ENCODE measurements around the gene RNF39.

DNA sequence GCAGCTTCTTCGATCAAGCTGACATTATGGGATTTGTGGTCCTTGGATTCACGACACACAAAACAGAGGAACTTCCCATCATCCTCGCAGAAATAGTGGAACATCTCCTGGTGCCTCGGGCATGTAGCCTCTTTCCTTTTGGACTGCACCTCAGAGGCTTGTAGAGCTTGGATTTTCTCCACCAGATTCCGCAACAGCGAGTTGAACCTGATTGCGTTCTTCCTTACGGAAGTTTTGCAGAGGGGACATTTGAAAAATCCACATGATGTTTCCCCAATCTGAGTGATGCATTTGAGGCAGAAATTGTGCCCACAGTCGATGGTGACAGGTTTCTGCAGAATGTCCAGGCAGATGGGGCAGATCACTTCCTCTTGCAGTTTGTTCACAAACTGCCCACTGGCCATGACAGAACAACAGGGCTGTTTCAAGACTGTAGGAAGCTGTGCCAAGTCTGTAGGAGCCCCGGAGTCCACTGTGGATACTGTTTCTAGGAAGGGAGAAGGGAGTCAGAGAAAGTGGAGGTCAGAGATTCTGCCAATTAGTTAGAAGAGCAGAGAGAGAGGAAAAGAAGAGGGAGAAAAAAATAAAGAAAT is 36.9 kb upstream of the RNF39 start:
- TF ChIP-seq, protein P1, sequence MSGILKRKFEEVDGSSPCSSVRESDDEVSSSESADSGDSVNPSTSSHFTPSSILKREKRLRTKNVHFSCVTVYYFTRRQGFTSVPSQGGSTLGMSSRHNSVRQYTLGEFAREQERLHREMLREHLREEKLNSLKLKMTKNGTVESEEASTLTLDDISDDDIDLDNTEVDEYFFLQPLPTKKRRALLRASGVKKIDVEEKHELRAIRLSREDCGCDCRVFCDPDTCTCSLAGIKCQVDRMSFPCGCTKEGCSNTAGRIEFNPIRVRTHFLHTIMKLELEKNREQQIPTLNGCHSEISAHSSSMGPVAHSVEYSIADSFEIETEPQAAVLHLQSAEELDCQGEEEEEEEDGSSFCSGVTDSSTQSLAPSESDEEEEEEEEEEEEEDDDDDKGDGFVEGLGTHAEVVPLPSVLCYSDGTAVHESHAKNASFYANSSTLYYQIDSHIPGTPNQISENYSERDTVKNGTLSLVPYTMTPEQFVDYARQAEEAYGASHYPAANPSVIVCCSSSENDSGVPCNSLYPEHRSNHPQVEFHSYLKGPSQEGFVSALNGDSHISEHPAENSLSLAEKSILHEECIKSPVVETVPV (CRISPR knock-in tag; IDR thresholded peaks at IDR 0.05) = no peak
- TF ChIP-seq PATZ1 (CRISPR knock-in tag; IDR thresholded peaks at IDR 0.05; ENCODE audit: borderline replicate concordance) (no peak), ARNTL (CRISPR knock-in tag; IDR thresholded peaks at IDR 0.05; ENCODE audit: borderline replicate concordance, low read depth) (no peak), ISL1 (CRISPR knock-in tag; IDR thresholded peaks at IDR 0.05) (no peak), ZNF565 (CRISPR knock-in tag; conservative IDR thresholded peaks at IDR 0.05; ENCODE audit: low read depth) (no peak), TOX (CRISPR knock-in tag; IDR thresholded peaks at IDR 0.05; ENCODE audit: borderline replicate concordance) (no peak), GLIS3 (CRISPR knock-in tag; IDR thresholded peaks at IDR 0.05) (no peak), RARB (CRISPR knock-in tag; IDR thresholded peaks at IDR 0.05) (no peak), ZNF8 (CRISPR knock-in tag; IDR thresholded peaks at IDR 0.05) (no peak), ZFP30 (CRISPR knock-in tag; IDR thresholded peaks at IDR 0.05) (no peak)
